ENCODE results near the gene DUS4L.

DNA sequence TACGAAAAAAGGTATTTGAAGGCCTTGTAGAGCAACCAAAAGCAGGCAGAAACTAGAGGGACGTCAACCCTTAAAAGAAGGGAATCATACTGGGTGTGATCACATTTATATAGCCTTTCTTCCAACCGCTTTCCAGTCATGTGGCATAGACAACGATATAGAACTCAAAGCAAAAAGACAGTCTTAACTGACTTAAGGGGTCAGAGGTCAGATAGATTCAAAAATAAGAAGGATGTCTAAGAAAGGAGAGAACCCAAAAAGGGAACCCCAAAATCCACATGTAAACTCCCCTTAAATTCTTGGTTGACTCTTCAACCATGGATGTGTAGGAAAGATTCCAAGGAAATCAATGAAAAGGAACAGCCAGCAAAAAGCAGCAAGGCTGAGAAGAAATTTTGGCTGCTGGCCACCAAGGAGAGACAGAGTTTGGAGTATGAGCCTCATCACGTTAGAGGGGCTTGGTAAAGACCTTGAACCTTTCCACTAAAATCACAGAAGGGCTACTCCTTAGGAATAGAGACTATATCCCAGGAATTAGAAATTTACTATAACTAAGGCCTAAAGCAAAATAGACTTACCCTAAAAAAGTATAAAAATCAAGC, 24.9 kb downstream of the DUS4L start:
- no peak for TF ChIP-seq POLR2A (IDR thresholded peaks at IDR 0.05)
- no peak for TF ChIP-seq CTCF (IDR thresholded peaks at IDR 0.05)

Measured in adrenal gland (tissue), 5 donors.